ENCODE results near the gene COL24A1. TPM values are rescaled to one million over a fixed set of nuclear protein-coding genes. Genes with fewer than 3 reads are reported as not detected.
"Not testable (repeated sequence)": the region's sequence is repeated elsewhere in the genome, so short reads cannot be mapped to it uniquely, and the experiment has no call there.

COL24A1 gene
- total and polyA plus RNA-seq, 12 donors: 0.04 to 2.3 (median 0.54) TPM

DNA sequence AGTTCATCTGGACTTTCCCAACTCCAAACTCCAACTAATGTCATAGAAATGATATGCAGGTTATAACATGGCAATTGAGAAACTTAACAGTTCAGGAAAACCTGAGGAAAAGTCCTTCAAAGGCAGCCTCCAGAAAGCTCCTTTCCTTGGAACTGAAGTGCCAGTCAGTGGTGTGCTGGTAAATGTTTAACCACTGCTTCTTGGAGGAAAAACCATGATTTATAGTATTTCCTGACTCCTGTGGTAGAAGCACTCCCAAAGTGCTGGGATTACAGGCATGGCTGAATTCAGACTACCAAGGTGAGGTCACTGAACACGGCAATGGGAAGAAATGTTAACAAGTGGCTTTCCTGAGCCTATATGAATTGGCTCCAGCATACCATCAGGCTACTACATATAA, 421.6 kb downstream of the COL24A1 start:
- H3K4me1 ChIP-seq: no peaks in the 10 kb centered on the region
- ATAC-seq (no peak), DNase-seq (no peak)
- H3K4me3 ChIP-seq: no peak overlapping the region
- H3K27me3 ChIP-seq: no peaks in the 10 kb centered on the region
- intact Hi-C loops (cut with DNase I): no loop called here
- no peak overlapping the region for H3K27ac ChIP-seq
- no peaks in the 10 kb centered on the region for H3K9me3 ChIP-seq
- WGBS, 2 donors: 86 to 95% methylated on average over 1 of the region's 1 CpG
- H3K36me3 ChIP-seq: no peaks in the 10 kb centered on the region
- TF ChIP-seq, protein P1, sequence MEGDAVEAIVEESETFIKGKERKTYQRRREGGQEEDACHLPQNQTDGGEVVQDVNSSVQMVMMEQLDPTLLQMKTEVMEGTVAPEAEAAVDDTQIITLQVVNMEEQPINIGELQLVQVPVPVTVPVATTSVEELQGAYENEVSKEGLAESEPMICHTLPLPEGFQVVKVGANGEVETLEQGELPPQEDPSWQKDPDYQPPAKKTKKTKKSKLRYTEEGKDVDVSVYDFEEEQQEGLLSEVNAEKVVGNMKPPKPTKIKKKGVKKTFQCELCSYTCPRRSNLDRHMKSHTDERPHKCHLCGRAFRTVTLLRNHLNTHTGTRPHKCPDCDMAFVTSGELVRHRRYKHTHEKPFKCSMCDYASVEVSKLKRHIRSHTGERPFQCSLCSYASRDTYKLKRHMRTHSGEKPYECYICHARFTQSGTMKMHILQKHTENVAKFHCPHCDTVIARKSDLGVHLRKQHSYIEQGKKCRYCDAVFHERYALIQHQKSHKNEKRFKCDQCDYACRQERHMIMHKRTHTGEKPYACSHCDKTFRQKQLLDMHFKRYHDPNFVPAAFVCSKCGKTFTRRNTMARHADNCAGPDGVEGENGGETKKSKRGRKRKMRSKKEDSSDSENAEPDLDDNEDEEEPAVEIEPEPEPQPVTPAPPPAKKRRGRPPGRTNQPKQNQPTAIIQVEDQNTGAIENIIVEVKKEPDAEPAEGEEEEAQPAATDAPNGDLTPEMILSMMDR (IDR thresholded peaks at IDR 0.05): no peak

DNA sequence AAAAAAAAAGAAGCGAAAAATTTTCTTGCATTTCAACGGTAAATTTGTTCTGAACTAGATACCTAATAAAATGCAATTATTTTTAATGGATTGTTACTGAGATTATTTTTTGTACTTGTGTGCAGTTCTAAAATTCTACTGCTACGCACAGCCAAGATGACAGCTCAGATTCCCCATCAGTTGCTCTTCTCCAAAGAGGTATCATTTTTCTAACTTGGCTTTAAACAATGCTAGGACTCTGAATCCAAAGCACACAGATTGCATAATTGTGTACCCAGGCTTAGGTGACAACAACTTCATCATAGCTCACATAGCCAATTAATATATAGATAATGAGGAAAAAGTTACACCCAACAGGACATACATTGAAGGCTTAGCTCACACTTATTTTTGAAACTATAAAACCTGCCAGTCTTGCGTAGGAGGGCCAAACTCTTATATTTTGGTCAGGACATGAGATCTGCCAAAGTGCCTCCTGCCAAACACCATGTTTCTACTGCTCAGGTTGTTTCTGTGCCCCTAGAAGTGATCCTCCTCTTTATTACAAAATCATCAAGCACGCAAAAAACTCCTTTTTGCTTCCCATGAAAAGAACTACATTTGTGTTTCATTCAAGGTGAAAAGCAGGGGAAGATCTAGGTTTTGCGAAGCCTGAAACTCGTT, 437.8 kb downstream of the COL24A1 start:
- no peaks in the 10 kb centered on the region for H3K4me1 ChIP-seq
- H3K36me3 ChIP-seq: no peaks in the 10 kb centered on the region
- no peak overlapping the region for H3K4me3 ChIP-seq
- DNase-seq: no peak
- H3K9me3 ChIP-seq: peaks cover 0 to 40% (median 17%) of the 10 kb centered on the region in 11 donors
- no peak for ATAC-seq
- TF ChIP-seq, protein P1 (IDR thresholded peaks at IDR 0.05): no peak
- intact Hi-C loops (cut with DNase I): no loop called here
- H3K27me3 ChIP-seq: no peaks in the 10 kb centered on the region
- 92% methylated on average over 7 of the region's 7 CpGs for WGBS, 2 donors
- no peak overlapping the region for H3K27ac ChIP-seq

DNA sequence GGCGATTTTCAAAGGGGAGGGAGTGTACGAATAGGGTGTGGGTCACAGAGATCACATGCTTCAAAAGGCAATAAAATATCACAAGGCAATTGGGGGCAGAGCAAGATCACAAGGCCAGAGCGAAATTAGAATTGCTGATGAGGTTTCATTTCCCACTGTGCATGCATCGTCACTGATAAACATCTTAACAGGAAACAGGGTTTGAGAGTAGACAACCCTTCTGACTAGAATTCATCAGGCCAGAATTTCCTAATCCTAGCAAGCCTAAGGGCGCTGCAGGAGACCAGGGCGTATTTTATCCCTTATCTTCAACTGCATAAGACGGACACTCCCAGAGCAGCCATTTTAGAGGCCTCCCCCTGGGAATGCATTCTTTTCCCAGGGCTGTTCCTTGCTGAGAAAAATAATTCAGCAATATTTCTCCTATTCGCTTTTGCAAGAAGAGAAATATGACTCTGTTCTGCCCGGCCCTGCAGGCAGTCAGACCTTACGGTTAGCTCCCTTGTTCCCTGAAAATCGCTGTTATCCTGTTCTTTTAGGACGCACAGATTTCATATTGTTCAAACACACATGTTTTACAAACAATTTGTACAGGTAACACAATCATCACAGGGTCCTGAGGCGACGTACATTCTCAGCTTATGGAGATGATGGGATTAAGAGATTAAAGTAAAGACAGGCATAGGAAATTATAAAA, 442.0 kb downstream of the COL24A1 start:
- H3K36me3 ChIP-seq; H3K27ac ChIP-seq; H3K4me3 ChIP-seq; ATAC-seq; H3K27me3 ChIP-seq; H3K4me1 ChIP-seq; DNase-seq; intact Hi-C loops (cut with DNase I): not testable (repeated sequence)
- WGBS, 2 donors: 80 to 87% methylated on average over 14 of the region's 14 CpGs
- H3K9me3 ChIP-seq: peaks cover 0 to 14% (median 2%) of the 10 kb centered on the region in 11 donors

DNA sequence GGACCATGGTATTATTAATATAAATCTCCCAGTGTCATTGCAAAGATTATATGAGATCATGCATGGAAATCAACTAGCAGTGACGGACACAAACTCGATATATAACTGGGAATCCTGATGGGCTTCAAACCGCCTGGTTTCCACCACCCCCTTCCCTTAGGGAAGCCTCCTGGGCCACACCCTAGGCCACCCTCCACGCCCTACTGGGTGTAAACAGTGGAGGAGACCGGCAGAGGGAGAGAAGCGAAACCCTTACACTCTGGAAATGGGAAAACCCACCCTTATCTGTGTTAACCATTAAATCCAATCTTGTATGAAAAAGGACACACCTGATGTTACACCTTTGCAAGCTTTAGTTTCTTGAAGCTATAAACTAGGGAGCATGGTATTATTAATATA, 447.7 kb downstream of the COL24A1 start:
- peak in 4 of 8 donors; percentile 9 to 35 (median 14) for ATAC-seq
- intact Hi-C loops (cut with DNase I): loop anchor here in 2 of 10 donors (2.0 to 10.0 kb wide), 3 partner anchors 132 to 796 kb away; no protein-coding TSS in a partner anchor
- Histone ChIP-seq H3K9me3 (peaks cover 0 to 2% (median 0%) of the 10 kb centered on the region in 11 donors), H3K4me1 (peaks cover 0 to 25% (median 16%) of the 10 kb centered on the region in 9 donors), H3K27me3 (no peaks in the 10 kb centered on the region), H3K36me3 (peaks cover 0 to 25% (median 20%) of the 10 kb centered on the region in 9 donors), H3K4me3 (peak overlapping the region; percentile 62 to 91 (median 77)), H3K27ac (peak overlapping the region; percentile 73 to 98 (median 90))
- TF ChIP-seq, protein P1 (IDR thresholded peaks at IDR 0.05): no peak
- DNase-seq: no peak
- 84% methylated on average over 6 of the region's 6 CpGs for whole genome bisulfite sequencing, 2 donors

Data from heart right ventricle (tissue), 16 donors.